Activated CD4-positive, CD25-positive, alpha-beta regulatory T cell treated with anti-CD3 and anti-CD28 coated beads, Interleukin-2, amount 50 U/mL, for 24 hours (primary cell): Measurements from ENCODE around the gene COL15A1.

Source experiments
- ATAC-seq, 2 donors: fragments of 150-1000 bp; cut with Tn5 transposase; one replicate each; pipeline ENCODE4 v1.10.0; 2021; ENCODE audit warnings: mild to moderate bottlenecking in 1 of 2, moderate library complexity in 1 of 2

COL15A1 gene

GRCh38 chr9:99019510-99020331 is 76.0 kb downstream of the COL15A1 start:
- ATAC-seq = no peak

GRCh38 chr9:99020786-99021436 is 77.2 kb downstream of the COL15A1 start:
- ATAC-seq = no peak

- no peak for ATAC-seq
These were observed 77.8 kb downstream of the COL15A1 start for GRCh38 chr9:99021512-99021911.

GRCh38 chr9:99023231-99023630 is 79.5 kb downstream of the COL15A1 start:
- ATAC-seq = no peak

- ATAC-seq = no peak
These were observed 80.1 kb downstream of the COL15A1 start for GRCh38 chr9:99023831-99024230.

- no peak for ATAC-seq
These were observed 81.3 kb downstream of the COL15A1 start for GRCh38 chr9:99024959-99025358.

- ATAC-seq = no peak
These were observed 82.0 kb downstream of the COL15A1 start for GRCh38 chr9:99025616-99026270.

GRCh38 chr9:99026271-99026955 is 82.7 kb downstream of the COL15A1 start:
- peak in 1 of 2 donors; percentile 45 for ATAC-seq

GRCh38 chr9:99026956-99027298 is 83.2 kb downstream of the COL15A1 start:
- no peak for ATAC-seq

- ATAC-seq = no peak
These were observed 83.7 kb downstream of the COL15A1 start for GRCh38 chr9:99027443-99027842.

- ATAC-seq = no peak
These were observed 85.5 kb downstream of the COL15A1 start for GRCh38 chr9:99029083-99029645.

- ATAC-seq = no peak
These were observed 86.4 kb downstream of the COL15A1 start for GRCh38 chr9:99030092-99030511.

- no peak for ATAC-seq
These were observed 87.0 kb downstream of the COL15A1 start for GRCh38 chr9:99030610-99031109.

GRCh38 chr9:99031319-99031718 is 87.6 kb downstream of the COL15A1 start:
- ATAC-seq = no peak

- no peak for ATAC-seq
These were observed 88.3 kb downstream of the COL15A1 start for GRCh38 chr9:99031994-99032393.

GRCh38 chr9:99034149-99034548 is 90.4 kb downstream of the COL15A1 start:
- ATAC-seq = no peak

- no peak for ATAC-seq
These were observed 91.6 kb downstream of the COL15A1 start for GRCh38 chr9:99035313-99035712.

- ATAC-seq = no peak
These were observed 94.2 kb downstream of the COL15A1 start for GRCh38 chr9:99037769-99038483.

GRCh38 chr9:99038484-99038820 is 94.7 kb downstream of the COL15A1 start:
- no peak for ATAC-seq

GRCh38 chr9:99039505-99040182 is 95.9 kb downstream of the COL15A1 start:
- ATAC-seq = no peak

- ATAC-seq = no peak
These were observed 96.7 kb downstream of the COL15A1 start for GRCh38 chr9:99040251-99040900.
